ENCODE data around the gene E2F2.

GRCh38 chr1:23463286-23463685, 67.7 kb downstream of the E2F2 start:
- TF ChIP-seq POLR2A (IDR thresholded peaks at IDR 0.05; ENCODE audit: low read depth, low read length) (no peak), POLR2AphosphoS5 (IDR thresholded peaks at IDR 0.05; ENCODE audit: low read depth, low read length) (no peak)
